ENCODE results near the gene FAM163B.

The FAM163B gene

GRCh38 chr9:133554729-133555128 is 54.5 kb downstream of the FAM163B start:
- H3K4me3 ChIP-seq (ENCODE audit: low read depth, low read length): no peak overlapping the region
- TF ChIP-seq CTCF (IDR thresholded peaks at IDR 0.05; ENCODE audit: low read depth, low read length): no peak

- no peak overlapping the region for H3K4me3 ChIP-seq (ENCODE audit: low read depth, low read length)
- no peak for TF ChIP-seq CTCF (IDR thresholded peaks at IDR 0.05; ENCODE audit: low read depth, low read length)
Observed at GRCh38 chr9:133553973-133554713, 55.0 kb downstream of the FAM163B start.

GRCh38 chr9:133553123-133553522 is 56.1 kb downstream of the FAM163B start:
- TF ChIP-seq CTCF (IDR thresholded peaks at IDR 0.05; ENCODE audit: low read depth, low read length): no peak
- H3K4me3 ChIP-seq (ENCODE audit: low read depth, low read length): no peak overlapping the region

- no peak overlapping the region for H3K4me3 ChIP-seq (ENCODE audit: low read depth, low read length)
- no peak for TF ChIP-seq CTCF (IDR thresholded peaks at IDR 0.05; ENCODE audit: low read depth, low read length)
Observed at GRCh38 chr9:133552236-133552635, 57.0 kb downstream of the FAM163B start.

- TF ChIP-seq CTCF (IDR thresholded peaks at IDR 0.05; ENCODE audit: low read depth, low read length): no peak
- H3K4me3 ChIP-seq (ENCODE audit: low read depth, low read length): no peak overlapping the region
Observed at GRCh38 chr9:133551446-133551845, 57.7 kb downstream of the FAM163B start.

- H3K4me3 ChIP-seq (ENCODE audit: low read depth, low read length): no peak overlapping the region
Observed at GRCh38 chr9:133547116-133547515, 62.1 kb downstream of the FAM163B start.

More at GRCh38 chr9:133547116-133547515, 62.1 kb downstream of the FAM163B start:
- no peak for TF ChIP-seq CTCF (IDR thresholded peaks at IDR 0.05; ENCODE audit: low read depth, low read length)

All from WI38 (cell line).